ENCODE measurements around the gene OCSTAMP.

DNA sequence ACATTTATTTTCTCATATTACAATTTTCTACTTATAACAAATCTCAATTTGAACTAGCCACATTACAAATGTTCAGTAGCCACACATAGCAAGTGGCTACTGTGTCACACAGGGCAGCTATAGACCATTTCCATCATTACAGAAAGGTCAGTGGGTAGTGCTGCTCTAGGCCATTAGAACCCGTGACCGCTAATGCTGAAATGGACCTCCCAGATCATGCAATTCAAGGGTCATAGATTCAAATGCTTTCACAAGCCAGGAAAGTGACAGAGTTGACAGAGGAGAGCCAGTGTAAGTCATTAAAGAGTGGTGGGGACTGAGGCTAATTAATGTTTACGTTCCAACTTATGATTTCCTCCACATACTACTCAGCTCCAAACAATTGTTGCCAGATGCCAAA is 3.5 kb upstream of the OCSTAMP start:
- TF ChIP-seq, protein P1, sequence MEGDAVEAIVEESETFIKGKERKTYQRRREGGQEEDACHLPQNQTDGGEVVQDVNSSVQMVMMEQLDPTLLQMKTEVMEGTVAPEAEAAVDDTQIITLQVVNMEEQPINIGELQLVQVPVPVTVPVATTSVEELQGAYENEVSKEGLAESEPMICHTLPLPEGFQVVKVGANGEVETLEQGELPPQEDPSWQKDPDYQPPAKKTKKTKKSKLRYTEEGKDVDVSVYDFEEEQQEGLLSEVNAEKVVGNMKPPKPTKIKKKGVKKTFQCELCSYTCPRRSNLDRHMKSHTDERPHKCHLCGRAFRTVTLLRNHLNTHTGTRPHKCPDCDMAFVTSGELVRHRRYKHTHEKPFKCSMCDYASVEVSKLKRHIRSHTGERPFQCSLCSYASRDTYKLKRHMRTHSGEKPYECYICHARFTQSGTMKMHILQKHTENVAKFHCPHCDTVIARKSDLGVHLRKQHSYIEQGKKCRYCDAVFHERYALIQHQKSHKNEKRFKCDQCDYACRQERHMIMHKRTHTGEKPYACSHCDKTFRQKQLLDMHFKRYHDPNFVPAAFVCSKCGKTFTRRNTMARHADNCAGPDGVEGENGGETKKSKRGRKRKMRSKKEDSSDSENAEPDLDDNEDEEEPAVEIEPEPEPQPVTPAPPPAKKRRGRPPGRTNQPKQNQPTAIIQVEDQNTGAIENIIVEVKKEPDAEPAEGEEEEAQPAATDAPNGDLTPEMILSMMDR (conservative IDR thresholded peaks at IDR 0.05), result no peak
- TF ChIP-seq ZFX (IDR thresholded peaks at IDR 0.05), result no peak
